GM19238 (cell line): ENCODE data around the gene PARL.
"Not testable (repeated sequence)": the region's sequence is repeated elsewhere in the genome, so short reads cannot be mapped to it uniquely, and the experiment has no call there.

ENCODE experiments used
- DNase-seq: peaks from one replicate; pipeline ENCODE4 v3.0.0; 2011; ENCODE audit warnings: low spot score; ENCODE audit not compliant: insufficient read length

The PARL gene

GRCh38 chr3:183790700-183791099, 94.0 kb downstream of the PARL start:
- DNase-seq = no peak

GRCh38 chr3:183789826-183790225, 94.9 kb downstream of the PARL start:
- DNase-seq = no peak

GRCh38 chr3:183784503-183784902, 100.2 kb downstream of the PARL start:
- not testable (repeated sequence) for DNase-seq

DNA sequence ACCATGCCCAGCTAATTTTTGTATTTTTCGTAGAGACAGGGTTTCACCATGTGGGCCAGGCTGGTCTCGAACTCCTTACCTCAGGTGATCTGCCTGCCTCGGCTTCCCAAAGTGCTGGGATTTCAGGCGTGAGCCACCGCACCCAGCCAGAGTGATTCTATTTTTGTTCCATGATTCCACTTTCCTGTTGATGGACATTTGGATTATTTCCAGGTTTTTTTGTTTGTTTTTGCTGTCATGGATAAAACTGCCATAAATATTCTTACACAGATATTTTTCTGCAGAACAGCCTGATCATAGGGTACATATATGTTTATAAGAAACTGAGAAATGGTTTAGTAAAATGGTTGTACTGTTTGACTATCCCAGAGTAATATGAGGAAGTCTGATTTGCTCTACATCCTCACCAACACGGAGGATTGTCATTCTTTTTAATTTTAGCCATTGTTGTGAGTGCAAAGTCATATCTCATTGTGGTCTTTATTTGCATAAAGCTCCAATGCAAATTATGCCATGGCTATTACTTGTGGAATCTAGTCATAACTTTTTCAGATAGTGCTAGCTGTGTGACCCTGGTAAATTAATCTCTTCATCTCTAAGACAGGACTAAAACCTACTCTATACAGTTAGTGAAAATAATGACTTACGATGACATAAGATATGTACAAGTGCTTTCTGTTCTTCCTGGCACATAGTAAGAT, 102.0 kb downstream of the PARL start:
- DNase-seq = no peak

DNA sequence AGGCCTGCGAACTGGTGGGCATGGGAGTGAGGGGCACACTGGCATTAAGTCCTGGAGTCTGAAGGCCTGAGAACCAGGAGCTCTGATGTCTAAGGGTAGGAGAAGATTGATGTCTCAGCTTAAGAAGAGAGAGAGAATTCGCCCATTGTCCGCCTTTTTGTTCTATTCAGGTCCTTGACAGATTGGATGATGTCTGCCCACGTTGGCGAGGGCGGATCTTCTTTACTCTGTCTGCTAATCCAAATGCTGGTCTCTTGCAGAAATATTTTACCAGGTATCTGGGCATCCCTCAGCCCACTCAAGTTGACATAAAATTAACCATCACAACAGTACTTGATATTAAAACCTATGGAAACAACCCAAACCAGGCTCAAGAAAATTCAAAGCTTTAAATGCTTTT, 103.4 kb downstream of the PARL start:
- no peak for DNase-seq

DNA sequence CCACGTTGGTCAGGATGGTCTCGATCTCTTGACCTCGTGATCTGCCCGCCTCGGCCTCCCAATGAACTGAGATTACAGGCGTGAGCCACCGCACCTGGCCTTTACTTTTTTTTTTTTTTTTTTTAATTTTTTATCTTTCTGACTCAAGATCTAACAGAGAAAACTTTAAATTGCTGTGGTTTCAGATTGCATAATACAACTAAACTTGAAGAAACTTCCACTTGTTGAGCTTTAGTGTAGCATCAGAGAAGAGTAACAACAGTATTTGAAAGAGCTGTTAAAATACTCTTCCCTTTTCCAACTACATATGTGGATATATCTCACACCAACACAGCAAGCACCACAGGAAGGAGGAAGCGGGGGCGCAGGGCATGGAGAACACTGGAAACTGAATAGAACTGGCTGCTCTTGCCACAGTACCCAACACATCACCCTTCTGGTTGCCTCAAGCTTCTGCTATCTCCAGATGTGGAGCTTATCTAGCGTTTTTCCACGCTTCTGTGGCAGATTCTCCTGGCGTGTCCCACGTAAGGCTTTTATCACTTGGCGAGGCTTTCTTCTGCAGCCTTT, 104.7 kb downstream of the PARL start:
- DNase-seq = no peak
